Heart right ventricle (tissue), 16 donors: ENCODE measurements around the gene BRICD5. TPM values are rescaled to one million over a fixed set of nuclear protein-coding genes. Genes with fewer than 3 reads are reported as not detected.

Experiments used
- ATAC-seq, 8 donors: fragments of 200-7000 bp; cut with Tn5 transposase; one replicate each; pipeline ENCODE4 v1.9.1; 2020; ENCODE audit warnings: mild to moderate bottlenecking in 8 of 8, moderate library complexity in 8 of 8, moderate number of reproducible peaks in 1 of 8
- DNase-seq, 2 donors: peaks; one replicate each; pipeline ENCODE4 v3.0.0-alpha.2; 2020
- H3K27ac ChIP-seq, 10 donors: fragments of 200-600 bp; sonication (generic) in 2 of 10; one replicate each; pipeline versions ENCODE4 v1.5.0 to v1.8.0; 2020 to 2022; ENCODE audit warnings: mild to moderate bottlenecking in 3 of 10
- H3K27me3 ChIP-seq, 7 donors: fragments of 200-600 bp; one replicate each; pipeline ENCODE4 v1.8.0; 2021 to 2022; ENCODE audit warnings: mild to moderate bottlenecking in 2 of 7
- H3K36me3 ChIP-seq, 9 donors: fragments of 200-600 bp; sonication (generic) in 1 of 9; one replicate each; pipeline versions ENCODE4 v1.5.0 to v1.8.0; 2020 to 2022; ENCODE audit warnings: mild to moderate bottlenecking in 2 of 9
- H3K4me1 ChIP-seq, 9 donors: fragments of 200-600 bp; sonication (generic) in 1 of 9; one replicate each; pipeline versions ENCODE4 v1.5.0 to v1.8.0; 2020 to 2022; ENCODE audit warnings: mild to moderate bottlenecking in 4 of 9
- H3K4me3 ChIP-seq, 10 donors: fragments of 200-600 bp; sonication (generic) in 2 of 10; one replicate each; pipeline versions ENCODE4 v1.5.0 to v1.8.0; 2020 to 2022; ENCODE audit warnings: mild to moderate bottlenecking in 7 of 10, moderate library complexity in 2 of 10
- H3K9me3 ChIP-seq, 11 donors: fragments of 200-600 bp in 10 of 11; sonication (generic) in 2 of 11; one replicate each; pipeline versions ENCODE4 v1.5.0 to v1.8.0; 2013 to 2022; ENCODE audit warnings: mild to moderate bottlenecking in 2 of 11, control low read depth in 1 of 11, moderate library complexity in 1 of 11
- CTCF ChIP-seq, 9 donors: fragments of 200-600 bp; sonication (generic) in 2 of 9; IDR thresholded peaks; one replicate each; pipeline versions ENCODE4 v1.5.0 to v1.8.0; 2021 to 2022; ENCODE audit warnings: antibody characterized with exemption in 9 of 9, mild to moderate bottlenecking in 5 of 9, moderate library complexity in 1 of 9
- WGBS, 2 donors: extraction: QIAGEN DNeasy Blood & Tissue Kit; methylation state at CpG; one replicate each; pipeline ENCODE4 v1.1.7; 2013; ENCODE audit warnings: inconsistent platforms in 1 of 2; 5-methylcytosine and 5-hydroxymethylcytosine counted together
- intact Hi-C, 10 donors: fragments of 100-400 bp; cut with DNase I; formaldehyde crosslinking; loops; one replicate each; pipeline versions ENCODE4 v1.11.1 to v1.14.2; 2022
- polyA plus RNA-seq, 2 donors: library from polyadenylated mRNA; stranded (reverse); fragments of 200-250 nt; gene quantifications; one replicate each; pipeline ENCODE4 v1.2.3, GENCODE V29; 2013
- total RNA-seq, 10 donors: library from RNA; stranded (reverse); fragmentation: NEBNext Ultra II Directional in 3 of 10; extraction: Animal tissue kit (Norgen Biotek cat#: 25700) in 3 of 10; gene quantifications; one replicate each; pipeline versions ENCODE4 v1.2.1 to v1.2.4, GENCODE V29; 2021 to 2023
- donor health status: Arrhythmogenic right ventricular cardiomyopathy.
- donor health status: ischemic (EF 13 %, LVEDD 7.1; RV severe dilation, severe dysfunction).
- donor health status: healthy with polysubstance abuse.
- donor health status: DM: no; HTN: yes; CAD: no.
- donor health status: DM: no; HTN: no; CAD: no.
- donor health status: ischemic (EF 25% LVEDD 6.9; RV normal size, moderate dysfunction).
- donor health status: ischemic (EF 25% LVEDD 5.7; RV mildly dilated, moderate dysfunction).
- donor health status: healthy.
- donor health status: DM: yes; HTN: yes; CAD: no.
- donor health status: Ischemic cardiomyopathy.
- donor health status: ischemic (EF 35%, LVEDD 5.7; RV mildly dilated, moderate dysfunction).
- donor health status: nonischemic (EF 11% LVEDD 7.7; RV severe dilation, severe dysfunction).
- donor health status: DM: yes; HTN: yes; CAD: no.
- donor health status: PGD.
- donor health status: ischemic (EF 29% LVEDD 5.4; RV normal size, mild dysfunction).
- donor health status: nonischemic (EF 23%, LVEDD 6.1; RV moderate dilation, normal function).

The BRICD5 gene
- total and polyA plus RNA-seq, 12 donors, result 4.3 to 31.7 (median 7.7) TPM

GRCh38 chr16:2235234-2235651, 24.6 kb upstream of the BRICD5 start:
- intact Hi-C loops, result no loop called here
- Histone ChIP-seq H3K4me3 (no peak overlapping the region), H3K27me3 (peaks cover 0 to 30% (median 8%) of the 10 kb centered on the region in 7 donors), H3K27ac (no peak overlapping the region), H3K36me3 (peaks cover 13 to 70% (median 37%) of the 10 kb centered on the region in 9 donors), H3K9me3 (no peaks in the 10 kb centered on the region), H3K4me1 (peaks cover 13 to 29% (median 23%) of the 10 kb centered on the region in 9 donors)
- whole genome bisulfite sequencing, 2 donors, result 91 to 97% methylated on average over 23 to 28 of the region's 28 CpGs
- DNase-seq (no peak), ATAC-seq (no peak)
- no peak for TF ChIP-seq CTCF (IDR thresholded peaks at IDR 0.05)

GRCh38 chr16:2234813-2235170, 24.1 kb upstream of the BRICD5 start:
- ATAC-seq, result no peak

GRCh38 chr16:2233872-2234812, 23.5 kb upstream of the BRICD5 start:
- WGBS, 2 donors, result 96% methylated on average over 51 of the region's 51 CpGs
- peaks cover 0 to 30% (median 8%) of the 10 kb centered on the region in 7 donors for H3K27me3 ChIP-seq

More at GRCh38 chr16:2234813-2235170, 24.1 kb upstream of the BRICD5 start:
- Histone ChIP-seq H3K27ac (no peak overlapping the region), H3K9me3 (no peaks in the 10 kb centered on the region), H3K27me3 (peaks cover 0 to 30% (median 8%) of the 10 kb centered on the region in 7 donors), H3K4me3 (no peak overlapping the region), H3K36me3 (peaks cover 15 to 69% (median 37%) of the 10 kb centered on the region in 9 donors), H3K4me1 (peaks cover 13 to 29% (median 23%) of the 10 kb centered on the region in 9 donors)
- intact Hi-C loops, result no loop called here
- WGBS, 2 donors, result 92 to 95% methylated on average over 18 of the region's 18 CpGs
- no peak for DNase-seq
- TF ChIP-seq CTCF (IDR thresholded peaks at IDR 0.05), result no peak

More at GRCh38 chr16:2233872-2234812, 23.5 kb upstream of the BRICD5 start:
- H3K36me3 ChIP-seq, result peaks cover 18 to 69% (median 43%) of the 10 kb centered on the region in 9 donors
- no peak for ATAC-seq
- H3K9me3 ChIP-seq, result no peaks in the 10 kb centered on the region
- H3K27ac ChIP-seq, result no peak overlapping the region
- no peak for TF ChIP-seq CTCF (IDR thresholded peaks at IDR 0.05)
- intact Hi-C loops, result no loop called here
- peaks cover 13 to 29% (median 23%) of the 10 kb centered on the region in 9 donors for H3K4me1 ChIP-seq
- DNase-seq, result no peak
- H3K4me3 ChIP-seq, result no peak overlapping the region
